Measurements from ENCODE around the gene APPL2. TPM values are rescaled to one million over a fixed set of nuclear protein-coding genes. Genes with fewer than 3 reads are reported as not detected.

The APPL2 gene
- total RNA-seq, 1 experiment from 2014 or later = 44.1 TPM

- Histone ChIP-seq H3K27me3 (ENCODE audit: low read length) (no peaks in the 10 kb centered on the region), H3K4me3 (ENCODE audit: low read length) (no peak overlapping the region), H3K4me2 (ENCODE audit: low read depth, low read length, poor library complexity, severe bottlenecking) (no peak overlapping the region), H3K27ac (ENCODE audit: low read length) (no peak overlapping the region), H4K20me1 (ENCODE audit: insufficient read depth, low read depth, low read length) (no peaks in the 10 kb centered on the region), H3K4me1 (ENCODE audit: low read length) (peaks cover 18% of the 10 kb centered on the region), H2AFZ (ENCODE audit: low read length) (no peak overlapping the region), H3K9me2 (replicated peaks; ENCODE audit: insufficient read depth, low read length) (no peaks in the 10 kb centered on the region), H3K36me3 (ENCODE audit: insufficient read depth, low read length) (peaks cover 4% of the 10 kb centered on the region; the same call in 1 of the 2 replicates), H3K9ac (ENCODE audit: low read length) (no peak overlapping the region), H3K79me2 (ENCODE audit: low read length) (no peaks in the 10 kb centered on the region), H3K9me3 (ENCODE audit: low read length) (no peaks in the 10 kb centered on the region)
- no peak for DNase-seq
Observed at GRCh38 chr12:105205322-105206048, 30.5 kb downstream of the APPL2 start.

- no peaks in the 10 kb centered on the region for H4K20me1 ChIP-seq (ENCODE audit: insufficient read depth, low read depth, low read length)
- no peak overlapping the region for H3K9ac ChIP-seq (ENCODE audit: low read length)
- H3K9me2 ChIP-seq (replicated peaks; ENCODE audit: insufficient read depth, low read length) = no peaks in the 10 kb centered on the region
- H3K27ac ChIP-seq (ENCODE audit: low read length) = no peak overlapping the region
- no peak overlapping the region for H3K4me2 ChIP-seq (ENCODE audit: low read depth, low read length, poor library complexity, severe bottlenecking)
- H3K4me1 ChIP-seq (ENCODE audit: low read length) = peaks cover 18% of the 10 kb centered on the region
- H3K79me2 ChIP-seq (ENCODE audit: low read length) = no peaks in the 10 kb centered on the region
- no peak overlapping the region for H2AFZ ChIP-seq (ENCODE audit: low read length)
- no peaks in the 10 kb centered on the region for H3K27me3 ChIP-seq (ENCODE audit: low read length)
- no peaks in the 10 kb centered on the region for H3K9me3 ChIP-seq (ENCODE audit: low read length)
- H3K36me3 ChIP-seq (ENCODE audit: insufficient read depth, low read length) = peaks cover 4% of the 10 kb centered on the region; the same call in 1 of the 2 replicates
- no peak for DNase-seq
- no peak overlapping the region for H3K4me3 ChIP-seq (ENCODE audit: low read length)
Observed at GRCh38 chr12:105204916-105205315, 31.1 kb downstream of the APPL2 start.

- H3K4me1 ChIP-seq (ENCODE audit: low read length) = peaks cover 18% of the 10 kb centered on the region
- H3K9me2 ChIP-seq (replicated peaks; ENCODE audit: insufficient read depth, low read length) = no peaks in the 10 kb centered on the region
- no peaks in the 10 kb centered on the region for H4K20me1 ChIP-seq (ENCODE audit: insufficient read depth, low read depth, low read length)
- no peak overlapping the region for H3K4me3 ChIP-seq (ENCODE audit: low read length)
- no peaks in the 10 kb centered on the region for H3K79me2 ChIP-seq (ENCODE audit: low read length)
- H3K9ac ChIP-seq (ENCODE audit: low read length) = no peak overlapping the region
- H3K9me3 ChIP-seq (ENCODE audit: low read length) = no peaks in the 10 kb centered on the region
- H3K27ac ChIP-seq (ENCODE audit: low read length) = no peak overlapping the region
- DNase-seq = no peak
- H2AFZ ChIP-seq (ENCODE audit: low read length) = no peak overlapping the region
- peaks cover 4% of the 10 kb centered on the region; the same call in 1 of the 2 replicates for H3K36me3 ChIP-seq (ENCODE audit: insufficient read depth, low read length)
- H3K4me2 ChIP-seq (ENCODE audit: low read depth, low read length, poor library complexity, severe bottlenecking) = no peak overlapping the region
- no peaks in the 10 kb centered on the region for H3K27me3 ChIP-seq (ENCODE audit: low read length)
Observed at GRCh38 chr12:105204127-105204526, 31.8 kb downstream of the APPL2 start.

GRCh38 chr12:105202202-105202601 is 33.8 kb downstream of the APPL2 start:
- no peak for DNase-seq
- Histone ChIP-seq H3K79me2 (ENCODE audit: low read length) (no peaks in the 10 kb centered on the region), H3K4me3 (ENCODE audit: low read length) (no peak overlapping the region), H3K9me3 (ENCODE audit: low read length) (no peaks in the 10 kb centered on the region), H2AFZ (ENCODE audit: low read length) (no peak overlapping the region), H3K4me1 (ENCODE audit: low read length) (peaks cover 18% of the 10 kb centered on the region), H3K9ac (ENCODE audit: low read length) (no peak overlapping the region), H3K36me3 (ENCODE audit: insufficient read depth, low read length) (peaks cover 4% of the 10 kb centered on the region; the same call in 1 of the 2 replicates), H3K4me2 (ENCODE audit: low read depth, low read length, poor library complexity, severe bottlenecking) (no peak overlapping the region), H3K27me3 (ENCODE audit: low read length) (no peaks in the 10 kb centered on the region), H3K9me2 (replicated peaks; ENCODE audit: insufficient read depth, low read length) (no peaks in the 10 kb centered on the region), H3K27ac (ENCODE audit: low read length) (peak overlapping the region; percentile 56), H4K20me1 (ENCODE audit: insufficient read depth, low read depth, low read length) (no peaks in the 10 kb centered on the region)

- H3K9me3 ChIP-seq (ENCODE audit: low read length) = no peaks in the 10 kb centered on the region
- H3K4me3 ChIP-seq (ENCODE audit: low read length) = no peak overlapping the region
- no peak overlapping the region for H3K9ac ChIP-seq (ENCODE audit: low read length)
- peaks cover 4% of the 10 kb centered on the region; the same call in 1 of the 2 replicates for H3K36me3 ChIP-seq (ENCODE audit: insufficient read depth, low read length)
- no peaks in the 10 kb centered on the region for H3K27me3 ChIP-seq (ENCODE audit: low read length)
- peaks cover 18% of the 10 kb centered on the region for H3K4me1 ChIP-seq (ENCODE audit: low read length)
- no peak for DNase-seq
- H2AFZ ChIP-seq (ENCODE audit: low read length) = no peak overlapping the region
- H4K20me1 ChIP-seq (ENCODE audit: insufficient read depth, low read depth, low read length) = no peaks in the 10 kb centered on the region
- no peaks in the 10 kb centered on the region for H3K9me2 ChIP-seq (replicated peaks; ENCODE audit: insufficient read depth, low read length)
- H3K79me2 ChIP-seq (ENCODE audit: low read length) = no peaks in the 10 kb centered on the region
- peak overlapping the region; percentile 5 for H3K4me2 ChIP-seq (ENCODE audit: low read depth, low read length, poor library complexity, severe bottlenecking)
- H3K27ac ChIP-seq (ENCODE audit: low read length) = no peak overlapping the region; the same call in 1 of the 2 replicates
Observed at GRCh38 chr12:105201299-105201698, 34.7 kb downstream of the APPL2 start.

GRCh38 chr12:105200385-105200784 is 35.6 kb downstream of the APPL2 start:
- Histone ChIP-seq H3K27ac (ENCODE audit: low read length) (no peak overlapping the region), H3K4me3 (ENCODE audit: low read length) (no peak overlapping the region), H3K36me3 (ENCODE audit: insufficient read depth, low read length) (peaks cover 4% of the 10 kb centered on the region; the same call in 1 of the 2 replicates), H3K9me2 (replicated peaks; ENCODE audit: insufficient read depth, low read length) (no peaks in the 10 kb centered on the region), H3K4me2 (ENCODE audit: low read depth, low read length, poor library complexity, severe bottlenecking) (no peak overlapping the region), H3K9me3 (ENCODE audit: low read length) (no peaks in the 10 kb centered on the region), H2AFZ (ENCODE audit: low read length) (no peak overlapping the region), H3K4me1 (ENCODE audit: low read length) (peaks cover 18% of the 10 kb centered on the region), H3K9ac (ENCODE audit: low read length) (no peak overlapping the region), H3K27me3 (ENCODE audit: low read length) (no peaks in the 10 kb centered on the region), H3K79me2 (ENCODE audit: low read length) (no peaks in the 10 kb centered on the region), H4K20me1 (ENCODE audit: insufficient read depth, low read depth, low read length) (no peaks in the 10 kb centered on the region)
- no peak for DNase-seq

GRCh38 chr12:105198961-105199360 is 37.0 kb downstream of the APPL2 start:
- no peak overlapping the region for H3K4me2 ChIP-seq (ENCODE audit: low read depth, low read length, poor library complexity, severe bottlenecking)
- no peak overlapping the region for H3K4me3 ChIP-seq (ENCODE audit: low read length)
- H3K79me2 ChIP-seq (ENCODE audit: low read length) = no peaks in the 10 kb centered on the region
- no peaks in the 10 kb centered on the region for H3K9me3 ChIP-seq (ENCODE audit: low read length)
- H2AFZ ChIP-seq (ENCODE audit: low read length) = no peak overlapping the region
- no peak overlapping the region for H3K9ac ChIP-seq (ENCODE audit: low read length)
- no peak overlapping the region for H3K27ac ChIP-seq (ENCODE audit: low read length)
- H3K9me2 ChIP-seq (replicated peaks; ENCODE audit: insufficient read depth, low read length) = no peaks in the 10 kb centered on the region
- peaks cover 18% of the 10 kb centered on the region for H3K4me1 ChIP-seq (ENCODE audit: low read length)
- no peak for DNase-seq
- H3K36me3 ChIP-seq (ENCODE audit: insufficient read depth, low read length) = peaks cover 12% of the 10 kb centered on the region; the same call in 1 of the 2 replicates
- H3K27me3 ChIP-seq (ENCODE audit: low read length) = no peaks in the 10 kb centered on the region
- no peaks in the 10 kb centered on the region for H4K20me1 ChIP-seq (ENCODE audit: insufficient read depth, low read depth, low read length)

GRCh38 chr12:105196090-105196489 is 39.9 kb downstream of the APPL2 start:
- Histone ChIP-seq H3K27ac (ENCODE audit: low read length) (no peak overlapping the region), H3K27me3 (ENCODE audit: low read length) (no peaks in the 10 kb centered on the region), H3K36me3 (ENCODE audit: insufficient read depth, low read length) (peaks cover 15% of the 10 kb centered on the region; the same call in 1 of the 2 replicates), H3K4me3 (ENCODE audit: low read length) (no peak overlapping the region), H3K79me2 (ENCODE audit: low read length) (no peaks in the 10 kb centered on the region), H4K20me1 (ENCODE audit: insufficient read depth, low read depth, low read length) (no peaks in the 10 kb centered on the region), H3K4me2 (ENCODE audit: low read depth, low read length, poor library complexity, severe bottlenecking) (no peak overlapping the region), H3K9me2 (replicated peaks; ENCODE audit: insufficient read depth, low read length) (no peaks in the 10 kb centered on the region), H3K9ac (ENCODE audit: low read length) (no peak overlapping the region), H3K4me1 (ENCODE audit: low read length) (peaks cover 2% of the 10 kb centered on the region), H3K9me3 (ENCODE audit: low read length) (no peaks in the 10 kb centered on the region), H2AFZ (ENCODE audit: low read length) (no peak overlapping the region)
- DNase-seq = no peak
